Left ventricle myocardium inferior (tissue), 1 donor: Measurements from ENCODE around the gene XYLT1. TPM values are rescaled to one million over a fixed set of nuclear protein-coding genes. Genes with fewer than 3 reads are reported as not detected.

Experiments
- DNase-seq: peaks from one replicate; pipeline ENCODE4 v3.0.0-alpha.2; 2020
- H3K27ac ChIP-seq: fragments of 200-600 bp; replicated peaks from 2 replicates; pipeline ENCODE4 v1.8.0; 2021
- H3K27me3 ChIP-seq: fragments of 200-600 bp; 2 replicates; pipeline ENCODE4 v1.8.0; 2021; ENCODE audit warnings: low read depth
- H3K36me3 ChIP-seq: fragments of 200-600 bp; 2 replicates; pipeline ENCODE4 v1.8.0; 2021
- H3K4me1 ChIP-seq: fragments of 200-600 bp; 2 replicates; pipeline ENCODE4 v1.8.0; 2021
- H3K4me3 ChIP-seq: fragments of 200-600 bp; 2 replicates; pipeline ENCODE4 v1.8.0; 2021; ENCODE audit warnings: mild to moderate bottlenecking, moderate library complexity
- H3K9me3 ChIP-seq: fragments of 200-600 bp; replicated peaks from 2 replicates; pipeline ENCODE4 v1.8.0; 2021
- CTCF ChIP-seq: fragments of 200-600 bp; IDR thresholded peaks from 2 replicates; pipeline ENCODE4 v1.8.0; 2021; ENCODE audit warnings: antibody characterized with exemption, mild to moderate bottlenecking, borderline replicate concordance
- intact Hi-C: fragments of 100-400 bp; cut with micrococcal nuclease; formaldehyde crosslinking; loops from one replicate; pipeline ENCODE4 v1.11.0; 2022
- total RNA-seq: library from RNA; stranded (reverse); fragmentation: NEBNext Ultra II Directional; extraction: Animal tissue kit (Norgen Biotek cat#: 25700); gene quantifications from one replicate; pipeline ENCODE4 v1.2.1, GENCODE V29; 2021
- donor health status: DM: no; HTN: yes; CAD: no; lungs with severe emphysema.

XYLT1 gene
- total RNA-seq, 1 donor from 2014 or later = 1.4 TPM

GRCh38 chr16:17437981-17438380, 32.8 kb downstream of the XYLT1 start:
- Histone ChIP-seq H3K9me3 (peaks cover 6% of the 10 kb centered on the region), H3K27me3 (no peaks in the 10 kb centered on the region), H3K36me3 (no peaks in the 10 kb centered on the region), H3K4me1 (peaks cover 14% of the 10 kb centered on the region), H3K4me3 (no peak overlapping the region), H3K27ac (peak overlapping the region; percentile 36)
- TF ChIP-seq CTCF = no peak
- intact Hi-C loops = no loop called here
- no peak for DNase-seq

GRCh38 chr16:17437127-17437720, 33.5 kb downstream of the XYLT1 start:
- Histone ChIP-seq H3K36me3 (no peaks in the 10 kb centered on the region), H3K4me3 (no peak overlapping the region), H3K4me1 (peaks cover 18% of the 10 kb centered on the region), H3K27ac (peak overlapping the region; percentile 36), H3K9me3 (peaks cover 6% of the 10 kb centered on the region), H3K27me3 (no peaks in the 10 kb centered on the region)
- intact Hi-C loops = no loop called here
- DNase-seq = no peak
- TF ChIP-seq CTCF = no peak

- H3K4me3 ChIP-seq = no peak overlapping the region
- TF ChIP-seq CTCF = no peak
- no peaks in the 10 kb centered on the region for H3K27me3 ChIP-seq
- no peaks in the 10 kb centered on the region for H3K36me3 ChIP-seq
- peaks cover 18% of the 10 kb centered on the region for H3K4me1 ChIP-seq
- intact Hi-C loops = no loop called here
- no peak for DNase-seq
- no peak overlapping the region for H3K27ac ChIP-seq
- H3K9me3 ChIP-seq = peaks cover 6% of the 10 kb centered on the region
These were observed 35.4 kb downstream of the XYLT1 start for GRCh38 chr16:17435318-17435717.

GRCh38 chr16:17433577-17434451, 36.9 kb downstream of the XYLT1 start:
- no peaks in the 10 kb centered on the region for H3K27me3 ChIP-seq
- no peak for TF ChIP-seq CTCF
- peaks cover 18% of the 10 kb centered on the region for H3K4me1 ChIP-seq
- H3K4me3 ChIP-seq = no peak overlapping the region
- H3K27ac ChIP-seq = peak overlapping the region; percentile 79
- no peaks in the 10 kb centered on the region for H3K9me3 ChIP-seq
- no peaks in the 10 kb centered on the region for H3K36me3 ChIP-seq
- intact Hi-C loops = no loop called here
- DNase-seq = peak; percentile 30

GRCh38 chr16:17432901-17433576, 37.7 kb downstream of the XYLT1 start:
- Histone ChIP-seq H3K4me1 (peaks cover 18% of the 10 kb centered on the region), H3K4me3 (no peak overlapping the region), H3K36me3 (no peaks in the 10 kb centered on the region), H3K27ac (peak overlapping the region; percentile 79), H3K27me3 (no peaks in the 10 kb centered on the region), H3K9me3 (no peaks in the 10 kb centered on the region)
- intact Hi-C loops = no loop called here
- DNase-seq = no peak
- TF ChIP-seq CTCF = no peak
